Spinal cord (tissue), 10 donors: ENCODE data around the gene UBE2I. TPM values are rescaled to one million over a fixed set of nuclear protein-coding genes. Genes with fewer than 3 reads are reported as not detected.

Source experiments
- DNase-seq, 6 donors: peaks; one replicate each; pipeline versions ENCODE4 v3.0.0 to v3.0.0-alpha.2; 2013 to 2015; ENCODE audit warnings: low spot score in 6 of 6, low read depth in 4 of 6
- H3K27ac ChIP-seq: one replicate; pipeline ENCODE4 v1.5.1; 2013; ENCODE audit warnings: low read depth, low read length, control low read depth
- H3K27me3 ChIP-seq: one replicate; pipeline ENCODE4 v1.6.1; 2013; ENCODE audit warnings: low read length; ENCODE audit not compliant: control insufficient read depth, insufficient read depth
- H3K36me3 ChIP-seq: one replicate; pipeline ENCODE4 v1.6.1; 2013; ENCODE audit warnings: low read length; ENCODE audit not compliant: control insufficient read depth, insufficient read depth
- H3K4me1 ChIP-seq: one replicate; pipeline ENCODE4 v1.6.1; 2013; ENCODE audit warnings: low read length; ENCODE audit not compliant: control insufficient read depth, insufficient read depth
- H3K4me3 ChIP-seq: one replicate; pipeline ENCODE4 v1.5.1; 2013; ENCODE audit warnings: low read depth, low read length, control low read depth
- H3K9me3 ChIP-seq: one replicate; pipeline ENCODE4 v1.6.1; 2013; ENCODE audit warnings: low read length; ENCODE audit not compliant: control insufficient read depth, insufficient read depth
- WGBS: methylation state at CpG from one replicate; pipeline ENCODE4 v1.1.5; 2013; ENCODE audit warnings: missing lambda C conversion rate; ENCODE audit not compliant: insufficient coverage; 5-methylcytosine and 5-hydroxymethylcytosine counted together
- polyA plus RNA-seq, 2 donors: library from polyadenylated mRNA; unstranded; fragments of 120-200 nt; gene quantifications; one replicate each; pipeline ENCODE4 v1.2.1, GENCODE V29; 2013; ENCODE audit not compliant: insufficient read length in 2 of 2
- total RNA-seq, 2 donors: library from RNA; depleted of rRNA in 1 of 2; stranded (reverse); fragments of 120-200 nt in 1 of 2; fragments of >200 nt in 1 of 2; gene quantifications; one replicate each; pipeline versions ENCODE4 v1.2.3 to v1.2.4, GENCODE V29; 2013 to 2014
- donor health status: healthy.

UBE2I gene
- total and polyA plus RNA-seq, 4 donors, result 28.7 to 139 (median 82.3) TPM

GRCh38 chr16:1350691-1351090 is 41.3 kb downstream of the UBE2I start:
- Histone ChIP-seq H3K4me1 (peaks cover 22% of the 10 kb centered on the region), H3K36me3 (peaks cover 70% of the 10 kb centered on the region), H3K27me3 (no peaks in the 10 kb centered on the region), H3K27ac (no peak overlapping the region), H3K9me3 (no peaks in the 10 kb centered on the region), H3K4me3 (peak overlapping the region; percentile 53)
- WGBS, result 88% methylated on average over 19 of the region's 19 CpGs
- DNase-seq, result no peak

DNA sequence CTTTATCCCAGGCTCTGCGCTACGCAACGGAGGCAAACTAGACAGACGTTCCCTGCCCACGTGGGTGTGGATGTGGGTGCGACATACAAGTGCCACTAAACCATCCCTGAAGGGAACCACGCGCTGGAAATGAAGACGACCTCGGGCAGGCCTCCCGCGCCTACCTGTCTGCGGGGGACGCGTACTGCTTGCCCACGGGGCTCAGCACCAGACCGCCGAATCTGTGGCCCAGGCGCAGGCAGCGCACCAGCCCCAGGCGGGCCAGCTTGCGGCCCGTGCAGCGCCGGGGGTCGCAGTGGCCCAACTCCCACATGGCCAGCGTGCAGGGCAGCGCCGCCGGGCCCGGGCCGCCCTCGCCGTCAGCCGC is 41.8 kb downstream of the UBE2I start:
- WGBS, result 1% methylated on average over 35 of the region's 35 CpGs
- DNase-seq, result no peak
- no peaks in the 10 kb centered on the region for H3K27me3 ChIP-seq

GRCh38 chr16:1351582-1352362 is 42.3 kb downstream of the UBE2I start, which contains the start of the genes GNPTG and TSR3:
Gene GNPTG, plus strand, starts transcription at chr16:1351931. Its CDS starts 35 bp downstream, at chr16:1351966.
Gene TSR3, minus strand, starts transcription at chr16:1351878. Its CDS starts 74 bp downstream, at chr16:1351804.
- H3K9me3 ChIP-seq, result no peaks in the 10 kb centered on the region
- under 1% methylated on average over 98 of the region's 98 CpGs for whole genome bisulfite sequencing
- no peaks in the 10 kb centered on the region for H3K27me3 ChIP-seq
- H3K27ac ChIP-seq, result no peak within 1 kb of the TSS
- peaks cover 22% of the 10 kb centered on the region for H3K4me1 ChIP-seq
- peaks cover 68% of the 10 kb centered on the region for H3K36me3 ChIP-seq
- peak within 1 kb of the TSS; percentile 85 for H3K4me3 ChIP-seq
- DNase-seq, result peak; percentile 69 to 95 (median 76)

More for the DNA sequence above, 41.8 kb downstream of the UBE2I start:
- no peak overlapping the region for H3K27ac ChIP-seq
- peaks cover 22% of the 10 kb centered on the region for H3K4me1 ChIP-seq
- H3K9me3 ChIP-seq, result no peaks in the 10 kb centered on the region
- peaks cover 70% of the 10 kb centered on the region for H3K36me3 ChIP-seq
- H3K4me3 ChIP-seq, result peak overlapping the region; percentile 53

- no peaks in the 10 kb centered on the region for H3K27me3 ChIP-seq
- peaks cover 18% of the 10 kb centered on the region for H3K4me1 ChIP-seq
- WGBS, result 90% methylated on average over 49 of the region's 49 CpGs
- no peak for DNase-seq
- H3K27ac ChIP-seq, result no peak overlapping the region
- no peaks in the 10 kb centered on the region for H3K9me3 ChIP-seq
- H3K36me3 ChIP-seq, result peaks cover 58% of the 10 kb centered on the region
- H3K4me3 ChIP-seq, result no peak overlapping the region
These were observed 45.5 kb downstream of the UBE2I start for GRCh38 chr16:1354815-1355540.

DNA sequence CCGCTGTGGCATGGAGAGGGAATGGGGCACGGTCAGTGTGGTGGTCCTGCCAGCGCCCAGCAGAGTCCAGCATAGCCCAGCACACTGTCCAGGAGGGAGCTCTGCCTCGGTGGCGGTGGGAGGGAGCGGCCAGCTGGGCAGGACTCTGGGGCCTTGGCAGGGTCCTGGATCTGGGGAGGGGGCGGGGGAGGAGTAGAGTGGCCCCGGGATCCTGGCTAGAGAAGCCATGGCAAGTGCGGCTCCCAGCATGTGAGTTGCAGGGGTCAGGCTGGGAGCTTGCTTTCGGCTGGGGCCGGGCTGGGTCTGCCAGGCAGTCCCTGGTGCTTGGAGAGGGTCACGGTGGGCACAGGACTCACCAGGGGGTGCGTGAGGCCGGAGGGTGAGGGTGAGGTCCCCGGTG is 46.2 kb downstream of the UBE2I start:
- H3K36me3 ChIP-seq, result peaks cover 57% of the 10 kb centered on the region
- no peak overlapping the region for H3K27ac ChIP-seq
- no peak for DNase-seq
- peaks cover 12% of the 10 kb centered on the region for H3K4me1 ChIP-seq
- no peaks in the 10 kb centered on the region for H3K27me3 ChIP-seq
- no peak overlapping the region for H3K4me3 ChIP-seq
- H3K9me3 ChIP-seq, result no peaks in the 10 kb centered on the region
- 85% methylated on average over 15 of the region's 15 CpGs for WGBS

- H3K4me3 ChIP-seq, result no peak overlapping the region
These were observed 46.8 kb downstream of the UBE2I start for GRCh38 chr16:1356061-1356900.

DNA sequence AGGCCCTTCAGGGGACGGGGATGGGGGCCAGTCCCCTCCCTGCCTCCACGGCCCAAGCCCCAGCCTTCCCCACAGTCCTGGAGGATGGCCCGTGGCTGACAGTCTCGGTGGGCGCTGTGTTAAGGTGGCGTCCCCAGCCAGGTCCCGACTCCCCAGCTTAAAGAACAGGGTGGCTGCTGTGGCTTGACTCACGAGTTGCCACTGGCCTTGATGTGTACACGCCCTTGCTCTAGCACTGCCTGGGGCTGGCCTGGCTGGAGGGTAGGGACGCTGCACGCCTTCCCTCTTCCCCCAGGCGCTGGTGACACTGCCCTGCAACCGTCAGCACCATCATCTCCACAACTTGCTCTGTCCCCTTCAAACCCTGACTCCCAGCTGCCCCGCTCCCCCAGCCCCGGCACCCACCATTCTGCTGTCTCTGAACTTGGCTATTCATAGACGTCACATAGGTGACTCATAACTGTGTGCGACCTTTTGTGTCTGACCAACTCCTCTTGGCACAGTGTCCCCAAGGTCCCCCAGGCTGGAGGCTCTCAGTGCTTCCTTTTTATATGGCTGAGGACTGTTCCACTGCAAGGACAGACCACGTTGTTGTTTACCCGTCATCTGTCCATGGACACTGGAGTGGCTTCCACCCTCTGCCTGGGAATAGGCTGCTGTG is 48.6 kb downstream of the UBE2I start:
- WGBS, result 86% methylated on average over 19 of the region's 19 CpGs
- H3K9me3 ChIP-seq, result no peaks in the 10 kb centered on the region
- no peak overlapping the region for H3K27ac ChIP-seq
- no peak for DNase-seq
- peaks cover 78% of the 10 kb centered on the region for H3K36me3 ChIP-seq
- H3K4me1 ChIP-seq, result peaks cover 2% of the 10 kb centered on the region
- H3K4me3 ChIP-seq, result no peak overlapping the region
- no peaks in the 10 kb centered on the region for H3K27me3 ChIP-seq

More at GRCh38 chr16:1356061-1356900, 46.8 kb downstream of the UBE2I start:
- 82% methylated on average over 32 of the region's 33 CpGs for WGBS
- Histone ChIP-seq H3K9me3 (no peaks in the 10 kb centered on the region), H3K27me3 (no peaks in the 10 kb centered on the region), H3K36me3 (peaks cover 61% of the 10 kb centered on the region), H3K27ac (no peak overlapping the region), H3K4me1 (peaks cover 5% of the 10 kb centered on the region)
- DNase-seq, result no peak

DNA sequence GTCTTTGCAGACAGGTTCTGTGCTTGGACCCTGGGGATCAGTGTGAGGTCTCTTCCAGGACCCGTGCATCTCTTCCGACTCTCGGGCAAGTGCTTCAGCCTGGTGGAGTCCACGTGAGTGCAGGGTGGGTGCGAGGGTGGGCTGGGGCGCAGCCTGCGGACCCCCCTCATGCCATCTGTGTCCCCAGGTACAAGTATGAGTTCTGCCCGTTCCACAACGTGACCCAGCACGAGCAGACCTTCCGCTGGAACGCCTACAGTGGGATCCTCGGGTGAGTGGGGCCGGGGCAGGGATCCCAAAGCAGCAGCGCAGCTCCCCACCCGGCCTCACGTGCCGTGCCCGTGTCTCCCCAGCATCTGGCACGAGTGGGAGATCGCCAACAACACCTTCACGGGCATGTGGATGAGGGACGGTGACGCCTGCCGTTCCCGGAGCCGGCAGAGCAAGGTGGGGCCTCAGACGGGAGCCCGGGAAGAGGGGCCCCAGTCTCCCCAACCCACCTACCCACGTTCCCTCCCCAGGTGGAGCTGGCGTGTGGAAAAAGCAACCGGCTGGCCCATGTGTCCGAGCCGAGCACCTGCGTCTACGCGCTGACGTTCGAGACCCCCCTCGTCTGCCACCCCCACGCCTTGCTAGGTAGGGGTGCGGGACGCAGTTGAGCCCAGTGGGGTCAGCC is 52.4 kb downstream of the UBE2I start:
- no peak overlapping the region for H3K4me3 ChIP-seq
- H3K4me1 ChIP-seq, result no peaks in the 10 kb centered on the region
- H3K9me3 ChIP-seq, result no peaks in the 10 kb centered on the region
- no peak for DNase-seq
- 95% methylated on average over 42 of the region's 43 CpGs for WGBS
- H3K27ac ChIP-seq, result no peak overlapping the region
- no peaks in the 10 kb centered on the region for H3K27me3 ChIP-seq
- peaks cover 87% of the 10 kb centered on the region for H3K36me3 ChIP-seq
